Retinal pigment epithelial cell (primary cell): ENCODE data around the gene SOHLH2.

Source experiments
- DNase-seq: peaks from one replicate; pipeline ENCODE4 v3.0.0-alpha.2; 2010; ENCODE audit warnings: low read depth
- H3K4me3 ChIP-seq: 2 replicates; pipeline ENCODE4 v1.5.1; 2011; ENCODE audit warnings: mild to moderate bottlenecking, low read length, control low read depth, moderate library complexity
- CTCF ChIP-seq: conservative IDR thresholded peaks from 2 replicates; pipeline ENCODE4 v1.5.1; 2011; ENCODE audit warnings: low read depth, low read length, control low read depth, inconsistent platforms

SOHLH2 gene

DNA sequence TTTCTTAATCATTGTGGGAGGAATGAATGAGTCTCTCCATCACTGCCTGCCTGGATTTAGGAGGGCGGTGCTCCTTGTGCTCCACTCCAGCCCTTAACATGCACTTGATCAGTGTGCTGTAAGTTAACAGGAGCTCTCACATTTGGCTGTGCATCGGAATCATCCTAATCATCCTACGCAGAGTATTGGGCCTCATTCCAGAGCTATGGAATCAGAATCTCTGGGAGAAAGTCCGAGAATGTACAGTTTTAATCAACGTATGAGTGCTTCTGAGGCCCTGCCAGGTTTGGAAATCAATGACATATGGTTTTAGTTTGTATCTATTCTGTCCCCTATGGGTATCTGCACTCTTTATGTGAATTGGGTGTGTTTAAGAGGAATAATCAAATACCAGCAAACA, 48.3 kb downstream of the SOHLH2 start:
- no peak for DNase-seq
- no peak for TF ChIP-seq CTCF
- H3K4me3 ChIP-seq: no peak overlapping the region

- TF ChIP-seq CTCF: no peak
- peak; percentile 96 for DNase-seq
Measured at GRCh38 chr13:36163809-36164308, 50.5 kb downstream of the SOHLH2 start.

GRCh38 chr13:36163286-36163685, 51.1 kb downstream of the SOHLH2 start:
- no peak for TF ChIP-seq CTCF
- no peak for DNase-seq
- no peak overlapping the region for H3K4me3 ChIP-seq

More at GRCh38 chr13:36163809-36164308, 50.5 kb downstream of the SOHLH2 start:
- no peak overlapping the region for H3K4me3 ChIP-seq

DNA sequence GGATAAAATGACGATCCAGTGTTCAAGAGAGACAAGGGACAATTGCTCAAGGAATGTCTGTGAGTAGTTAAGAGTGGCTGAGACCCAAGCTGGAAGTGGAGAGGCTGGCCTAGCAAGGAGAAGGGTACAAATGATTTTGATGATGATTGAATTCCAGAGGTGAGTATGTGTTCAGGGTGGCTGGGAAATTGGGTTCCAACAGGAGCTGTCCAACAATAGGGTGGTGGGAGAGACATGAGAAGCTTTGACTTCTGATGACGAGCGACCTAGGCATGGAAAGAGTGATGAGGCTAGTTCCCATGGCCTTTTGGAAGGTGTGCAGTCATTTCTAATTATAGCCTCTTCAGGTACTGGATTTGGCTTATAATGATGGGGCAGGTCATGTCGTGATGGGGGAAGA, 54.1 kb downstream of the SOHLH2 start:
- no peak overlapping the region for H3K4me3 ChIP-seq
- TF ChIP-seq CTCF: no peak
- DNase-seq: no peak

GRCh38 chr13:36158611-36159010, 55.7 kb downstream of the SOHLH2 start:
- no peak overlapping the region for H3K4me3 ChIP-seq
- TF ChIP-seq CTCF: no peak
- peak; percentile 90 for DNase-seq

GRCh38 chr13:36157480-36157879, 56.9 kb downstream of the SOHLH2 start:
- no peak overlapping the region for H3K4me3 ChIP-seq
- DNase-seq: peak; percentile 21
- TF ChIP-seq CTCF: no peak

GRCh38 chr13:36154567-36155291, 59.6 kb downstream of the SOHLH2 start:
- peak; percentile 46 for DNase-seq
- peak overlapping the region; percentile 46 for H3K4me3 ChIP-seq
- TF ChIP-seq CTCF: no peak
